GM21367 (cell line): ENCODE data around the gene STC2.

Experiments
- ATAC-seq: cut with Tn5 transposase; IDR thresholded peaks from one replicate; pipeline ENCODE4 v1.9.1; 2021; ENCODE audit not compliant: unreplicated experiment

STC2 gene

DNA sequence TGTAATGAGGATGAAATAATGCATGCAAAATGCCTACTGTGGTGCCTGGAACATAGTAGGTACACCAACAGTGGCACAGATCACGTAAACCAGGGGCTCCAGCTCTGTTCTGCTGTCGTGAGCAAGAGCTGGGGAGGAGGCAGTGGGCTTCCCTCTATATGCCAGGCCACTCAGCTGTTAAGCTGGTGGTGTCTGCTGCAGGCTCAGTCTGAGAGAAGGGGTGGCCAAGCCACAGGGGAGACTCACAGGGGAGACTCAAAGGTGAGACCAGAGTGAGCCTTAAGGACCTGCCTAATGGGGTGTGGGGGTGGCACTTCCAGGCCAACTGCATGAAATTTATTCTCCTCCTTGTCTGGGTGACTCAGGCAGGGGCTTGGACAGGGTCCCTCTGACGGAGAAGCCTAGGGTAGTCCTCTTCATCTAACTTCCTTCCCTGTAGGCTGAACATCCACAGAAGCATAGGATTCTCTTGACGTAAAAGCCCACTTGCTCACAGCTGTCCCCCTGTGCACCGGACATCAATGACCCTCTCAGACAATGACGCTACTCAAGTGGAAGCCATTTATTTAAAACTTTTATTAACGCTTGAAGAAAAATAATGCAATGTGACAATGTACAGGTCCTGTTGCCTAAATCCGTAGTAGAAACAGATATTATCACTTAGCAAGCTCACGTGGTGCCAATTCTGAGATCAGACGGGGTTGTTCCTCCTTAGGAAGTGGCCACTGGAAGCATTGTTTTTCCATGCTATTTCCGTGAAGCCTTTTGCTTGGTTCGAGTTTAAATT is 13.9 kb downstream of the STC2 start:
- no peak for ATAC-seq

DNA sequence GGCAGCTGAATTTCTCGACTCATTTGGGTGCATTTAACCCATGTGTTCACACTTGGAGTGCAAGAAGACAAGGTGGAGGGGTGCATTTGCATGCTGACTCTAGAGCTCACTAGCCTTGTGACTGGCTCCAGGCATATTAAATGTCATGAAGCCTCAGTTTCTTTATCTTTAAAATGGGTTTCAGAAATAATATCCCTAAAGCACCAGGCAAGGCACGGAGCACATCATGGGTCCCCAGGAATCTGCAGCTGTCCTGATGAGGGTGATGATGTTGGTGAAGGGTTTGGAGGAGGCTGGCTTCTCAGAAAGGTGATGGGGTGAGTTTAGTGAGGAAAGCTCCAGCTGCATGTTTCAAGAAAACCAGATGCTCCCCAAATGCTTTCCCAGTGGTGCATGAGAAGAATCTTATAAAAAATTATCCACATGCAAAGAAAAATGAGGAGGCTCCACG is 14.8 kb downstream of the STC2 start:
- no peak for ATAC-seq

DNA sequence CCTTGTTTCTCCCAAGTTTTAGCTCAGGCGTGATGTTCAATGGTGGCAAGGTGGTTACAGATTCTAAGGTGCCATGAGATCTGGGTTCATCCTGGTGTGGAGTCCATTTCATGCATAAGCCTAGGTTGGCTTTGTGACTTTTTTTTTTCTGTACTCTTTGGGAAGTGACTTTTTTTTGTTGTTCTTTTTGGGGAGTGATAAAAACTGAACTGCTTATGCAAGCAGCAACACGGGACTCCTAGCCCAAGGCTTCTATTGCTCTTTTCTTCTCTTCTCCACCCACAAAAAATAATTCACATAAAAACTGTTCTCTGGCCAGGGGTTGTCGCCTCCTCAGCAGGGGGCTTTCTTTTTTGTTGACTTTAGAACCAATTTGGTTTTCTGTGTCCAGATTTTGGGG is 15.4 kb downstream of the STC2 start:
- no peak for ATAC-seq

GRCh38 chr5:173311818-173312585 is 16.2 kb downstream of the STC2 start:
- no peak for ATAC-seq

DNA sequence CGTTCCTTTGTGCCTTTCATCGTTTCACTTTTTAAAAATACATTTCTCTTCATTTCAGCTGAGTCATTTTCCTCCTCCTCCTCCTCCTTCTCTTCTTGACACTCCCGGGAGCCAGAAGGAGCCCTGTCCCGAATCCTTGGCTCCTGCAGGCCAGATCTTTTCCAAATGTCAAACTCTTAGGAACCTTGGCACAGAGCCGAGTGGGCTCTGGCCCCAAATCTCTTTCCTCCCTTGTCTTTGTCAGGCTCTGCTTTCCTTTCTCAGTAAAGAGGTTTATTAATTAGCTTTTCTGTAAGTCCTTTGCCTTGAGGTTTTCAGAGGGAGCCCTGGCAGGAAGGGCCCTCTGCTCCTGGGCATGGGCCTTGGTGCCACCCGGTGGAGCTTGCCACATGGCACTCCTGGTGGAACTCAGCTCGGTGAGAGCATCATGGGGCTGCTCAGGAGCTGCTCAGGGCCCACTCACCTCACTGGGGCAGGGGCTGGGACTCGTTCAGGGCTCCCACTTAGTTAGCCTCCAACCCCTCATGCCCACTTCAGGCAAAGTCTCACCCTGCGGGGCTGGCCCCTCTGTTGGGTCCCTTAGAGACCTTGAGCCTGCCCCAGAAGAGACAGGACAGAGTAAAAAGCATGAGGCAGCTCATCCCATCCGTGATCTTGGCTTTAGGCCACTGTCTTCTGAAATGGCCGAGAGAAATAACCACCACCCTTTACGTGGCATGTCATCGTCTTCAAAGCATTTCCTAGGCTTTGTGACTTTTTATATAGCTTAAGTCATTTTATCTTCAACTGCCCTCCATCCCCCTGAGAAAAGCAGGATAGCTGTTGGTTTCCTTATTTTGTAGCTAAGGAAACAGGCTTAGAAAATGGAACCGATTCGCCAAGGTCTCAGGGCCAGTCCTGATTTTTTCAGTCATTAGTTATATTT is 17.1 kb downstream of the STC2 start:
- ATAC-seq = no peak

- no peak for ATAC-seq
Observed at GRCh38 chr5:173310218-173310769, 17.9 kb downstream of the STC2 start.

DNA sequence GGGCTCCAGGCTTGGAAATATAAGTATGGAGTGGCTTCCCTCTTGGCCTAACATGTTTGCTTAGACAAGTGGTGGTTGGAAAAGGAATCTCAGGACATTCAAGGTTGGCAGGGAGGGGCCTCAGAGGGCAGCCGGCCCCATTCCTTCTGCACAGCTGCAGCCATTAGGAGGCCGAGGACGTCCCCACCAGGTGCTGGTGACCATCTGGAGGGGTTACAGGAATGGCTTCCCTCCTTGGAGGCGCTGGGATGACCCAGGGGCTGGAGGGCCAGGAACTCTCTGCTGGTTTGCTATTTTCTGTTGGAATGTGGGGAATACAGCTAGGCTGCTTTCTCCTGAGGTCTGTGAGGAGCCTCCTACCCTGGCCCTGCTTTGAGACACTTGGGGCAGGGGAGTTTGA is 18.5 kb downstream of the STC2 start:
- ATAC-seq = no peak

DNA sequence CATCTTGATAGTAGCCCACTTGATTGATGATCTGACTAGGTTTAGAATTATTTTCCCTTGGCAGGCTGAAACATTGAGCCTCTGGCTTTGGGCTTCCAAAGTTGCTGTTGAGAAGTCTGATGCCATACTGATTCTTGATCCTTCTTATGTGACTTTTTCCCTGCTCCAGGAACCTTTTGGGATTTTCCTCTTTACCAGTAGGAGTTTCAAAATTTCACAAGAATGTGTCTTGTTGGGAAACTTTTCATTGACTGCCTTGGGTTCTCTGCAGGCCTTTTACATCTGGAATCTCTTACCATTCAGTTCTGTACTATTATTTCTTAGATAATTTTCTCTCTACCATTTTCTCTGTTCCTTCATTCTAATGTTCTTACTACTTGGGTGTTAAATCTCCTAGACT is 20.0 kb downstream of the STC2 start:
- no peak for ATAC-seq

GRCh38 chr5:173307695-173308094 is 20.5 kb downstream of the STC2 start:
- no peak for ATAC-seq

DNA sequence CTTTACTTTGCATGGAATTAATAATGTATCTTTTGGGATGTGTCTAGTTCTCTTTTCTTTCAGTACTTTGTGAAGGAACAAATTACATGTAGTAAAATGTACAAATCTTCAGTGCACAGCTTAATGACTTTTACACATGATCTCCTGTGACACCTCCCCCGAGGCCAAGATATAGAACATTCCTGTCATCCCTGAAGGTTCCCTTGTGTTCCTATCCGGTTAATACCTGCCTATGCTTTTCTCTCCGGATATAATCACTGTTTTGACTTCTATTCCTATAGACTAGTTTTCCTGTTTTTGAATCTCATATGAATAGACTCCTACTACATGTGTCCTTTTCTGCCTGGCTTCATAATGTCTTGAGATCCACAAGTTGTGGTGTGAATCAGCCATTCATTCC is 21.5 kb downstream of the STC2 start:
- no peak for ATAC-seq

GRCh38 chr5:173304591-173304988 is 23.6 kb downstream of the STC2 start:
- no peak for ATAC-seq

- ATAC-seq = no peak
Observed at GRCh38 chr5:173303878-173304590, 24.2 kb downstream of the STC2 start.

DNA sequence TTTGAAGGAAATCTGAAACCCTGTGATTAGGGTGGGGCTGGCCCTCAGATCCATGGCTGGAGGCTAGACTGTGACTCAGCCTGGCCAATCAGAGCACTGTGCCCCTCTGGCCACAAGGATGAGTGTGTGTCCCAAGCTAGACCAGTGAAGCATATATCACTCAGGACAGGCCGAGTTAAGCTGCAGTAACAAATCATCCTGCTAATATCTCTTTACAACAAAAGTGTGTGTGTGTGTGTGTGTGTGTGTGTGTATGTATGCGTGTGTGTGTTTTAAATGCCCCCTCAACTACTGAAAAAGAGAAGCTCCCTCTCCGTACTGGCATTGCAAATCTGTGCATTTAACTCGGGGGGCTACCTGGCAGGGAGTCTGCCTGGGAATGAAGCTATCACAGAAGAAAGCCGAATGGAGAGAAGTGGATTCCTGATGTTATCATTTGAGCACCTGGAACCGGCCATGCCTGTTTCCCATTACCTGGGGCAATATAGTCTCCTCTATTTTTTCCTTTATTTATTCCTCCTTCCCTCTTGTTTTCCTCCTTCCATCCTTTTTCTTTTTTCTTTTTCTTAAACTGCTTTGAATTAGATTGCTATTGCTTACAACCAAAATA is 25.6 kb downstream of the STC2 start:
- ATAC-seq = no peak

DNA sequence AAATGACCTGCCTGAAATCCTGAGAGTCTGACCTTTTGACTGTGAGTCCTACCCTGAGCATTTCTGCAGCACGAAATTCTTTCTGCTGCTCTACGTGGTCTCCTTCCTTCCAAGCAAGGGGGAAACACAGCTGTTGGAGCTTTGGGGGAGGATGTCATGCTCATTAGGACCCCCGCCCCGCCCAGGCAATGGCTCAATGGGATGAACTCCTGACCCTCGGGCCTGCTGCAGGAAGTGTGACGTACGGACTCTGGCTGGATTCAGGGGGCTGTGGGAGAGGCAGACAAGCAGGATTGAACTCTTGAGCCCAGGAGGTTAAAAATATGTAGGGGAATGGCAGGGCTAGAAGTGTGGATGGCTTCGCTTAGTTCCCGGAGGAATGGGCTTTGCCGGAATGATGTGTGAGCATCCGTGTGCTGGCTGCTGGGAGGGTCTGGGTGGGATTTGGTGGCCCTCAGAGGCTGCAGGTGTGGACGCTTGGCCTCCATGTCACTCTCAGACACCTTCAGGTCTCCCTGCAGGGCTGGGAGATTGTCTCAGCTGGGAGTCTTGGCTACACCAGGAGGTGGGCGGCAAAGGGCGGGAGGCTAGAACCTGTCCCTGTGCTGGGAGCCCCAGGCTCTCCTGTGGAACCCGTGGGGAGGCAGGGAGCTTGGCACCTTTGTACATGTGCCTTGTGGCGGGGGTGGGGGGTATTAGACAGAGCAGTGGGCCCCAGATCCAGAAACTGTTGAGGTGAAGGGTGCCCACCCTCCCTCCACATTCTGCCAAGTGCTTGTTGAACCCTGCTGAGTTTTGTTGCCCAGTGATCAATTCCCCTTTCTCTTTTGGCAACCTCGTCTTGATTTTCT is 26.3 kb downstream of the STC2 start:
- no peak for ATAC-seq

- no peak for ATAC-seq
Observed at GRCh38 chr5:173300389-173301047, 27.7 kb downstream of the STC2 start.

DNA sequence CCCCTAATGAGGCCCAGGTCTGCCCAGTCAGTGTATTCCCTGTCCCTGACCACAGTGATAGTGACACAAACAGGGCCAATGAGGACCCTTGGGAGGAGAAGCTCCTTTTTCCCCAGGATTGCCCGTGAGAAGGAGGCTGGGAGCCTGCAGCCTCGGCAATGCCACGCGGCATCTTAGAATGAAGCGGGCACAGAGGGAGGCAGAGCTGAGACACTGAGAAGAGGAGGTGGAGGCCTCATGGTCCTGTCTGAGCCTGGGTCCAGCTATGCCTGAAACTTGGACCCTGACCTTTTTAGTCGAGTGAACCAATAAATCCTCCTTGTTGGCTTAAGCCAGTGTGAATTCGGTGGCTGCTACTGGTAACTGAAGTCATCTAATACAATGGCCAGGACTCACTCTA is 28.4 kb downstream of the STC2 start:
- no peak for ATAC-seq

GRCh38 chr5:173298213-173298926 is 29.8 kb downstream of the STC2 start:
- no peak for ATAC-seq

DNA sequence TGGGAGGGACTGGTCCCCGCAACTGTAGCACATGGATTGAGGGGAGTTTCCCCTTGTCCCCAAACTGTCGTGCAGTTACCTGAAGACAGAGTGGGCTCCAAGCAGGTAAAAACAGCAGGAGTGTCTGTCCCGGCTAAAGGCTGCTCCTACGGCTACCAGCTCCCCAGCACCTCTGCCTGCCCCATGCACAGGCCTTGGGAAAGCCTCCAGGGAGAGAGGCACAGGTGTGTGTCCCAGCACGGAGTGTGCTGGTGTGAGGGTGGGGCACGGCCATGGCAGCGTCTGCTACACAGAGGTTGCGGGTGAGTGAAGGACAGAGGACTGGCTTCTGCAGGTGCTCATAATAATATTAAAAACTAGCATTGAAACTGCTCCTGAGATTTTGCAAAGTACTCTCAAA is 30.4 kb downstream of the STC2 start:
- ATAC-seq = no peak
